GM12878 (cell line): ENCODE results near the gene FGGY. TPM values are rescaled to one million over a fixed set of nuclear protein-coding genes. Genes with fewer than 3 reads are reported as not detected.

Experiments
- ATAC-seq: fragments of 200-7000 bp; cut with Tn5 transposase; 3 replicates; pipeline ENCODE4 v1.9.1; 2020; ENCODE audit warnings: mild to moderate bottlenecking, moderate library complexity
- BruUV-seq: library from RNA; stranded (reverse); fragments of 400-500 nt; replicated peaks from 2 replicates; lab custom pipeline; 2021; lab: Mats Ljungman, UMichigan
- CTCF ChIA-PET: fragments of 300-600 bp; sonication (Branson Sonifier 250); formaldehyde crosslinking; extraction: SDS; loops from one replicate; lab custom pipeline; 2021; ENCODE audit warnings: inconsistent platforms; lab: Yijun Ruan, JAX
- POLR2A ChIA-PET: fragments of 350-600 bp; formaldehyde crosslinking; extraction: SDS; loops from one replicate; lab custom pipeline; 2021; ENCODE audit warnings: inconsistent platforms; lab: Charles Lee
- RAD21 ChIA-PET: fragments of 300-600 bp; sonication (Branson Sonifier 250); formaldehyde crosslinking; loops from one replicate; lab custom pipeline; 2023; ENCODE audit warnings: antibody characterized with exemption; ENCODE audit not compliant: unreplicated experiment; lab: Charles Lee
- SMC1A ChIA-PET: fragments of 300-600 bp; sonication (Branson Sonifier 250); formaldehyde crosslinking; loops from one replicate; lab custom pipeline; 2023; ENCODE audit not compliant: unreplicated experiment, uncharacterized antibody; lab: Charles Lee
- DNase-seq: peaks from one replicate; pipeline ENCODE4 v3.0.0-alpha.2; 2011; ENCODE audit warnings: low read depth, low spot score
- FAIRE-seq: peaks from 3 replicates; lab custom pipeline; 2011; peaks lifted over from hg19 to GRCh38; lab: Jason Lieb, UNC
- H2AFZ ChIP-seq: 2 replicates; pipeline ENCODE4 v1.6.0; 2011; ENCODE audit warnings: low read depth, low read length, control low read depth; ENCODE audit not compliant: control insufficient read depth
- H3K27ac ChIP-seq: 2 replicates; pipeline ENCODE4 v1.5.1; 2011; ENCODE audit warnings: control low read depth; ENCODE audit not compliant: control insufficient read depth, insufficient read depth
- H3K27me3 ChIP-seq, 2 experiments: replicated peaks in 1 of 2; 2 replicates each; pipeline versions ENCODE4 v1.6.0 to v1.6.1; 2011; ENCODE audit warnings: low read length in 1 of 2; ENCODE audit not compliant: control insufficient read depth in 2 of 2, insufficient read depth in 2 of 2
- H3K36me3 ChIP-seq, 2 experiments: 2 replicates each; pipeline ENCODE4 v1.5.1; 2011; ENCODE audit warnings: low read length in 1 of 2; ENCODE audit not compliant: control insufficient read depth in 2 of 2, insufficient read depth in 2 of 2
- H3K4me1 ChIP-seq: 2 replicates; pipeline ENCODE4 v1.6.1; 2011; ENCODE audit warnings: mild to moderate bottlenecking, low read length, moderate library complexity, mixed read lengths; ENCODE audit not compliant: control insufficient read depth, insufficient read depth
- H3K4me2 ChIP-seq: 2 replicates; pipeline ENCODE4 v1.6.0; 2011; ENCODE audit warnings: control low read depth; ENCODE audit not compliant: control insufficient read depth, insufficient read depth
- H3K4me3 ChIP-seq: fragments of 200-600 bp; sonication (generic); 2 replicates; pipeline ENCODE4 v1.5.1; 2016
- H3K79me2 ChIP-seq: 2 replicates; pipeline ENCODE4 v1.6.0; 2011; ENCODE audit warnings: low read length; ENCODE audit not compliant: control insufficient read depth, insufficient read depth
- H3K9ac ChIP-seq: 2 replicates; pipeline ENCODE4 v1.8.0; 2011; ENCODE audit warnings: low read length, control low read depth, mixed read lengths; ENCODE audit not compliant: control insufficient read depth, insufficient read depth
- H3K9me3 ChIP-seq: replicated peaks from 3 replicates; pipeline ENCODE4 v1.5.1; 2011; ENCODE audit warnings: mild to moderate bottlenecking, low read length; ENCODE audit not compliant: control insufficient read depth, insufficient read depth
- H4K20me1 ChIP-seq: 2 replicates; pipeline ENCODE4 v1.6.0; 2011; ENCODE audit not compliant: control insufficient read depth, insufficient read depth
- ATF2 ChIP-seq: IDR thresholded peaks from 2 replicates; pipeline ENCODE4 v1.6.1; 2012; ENCODE audit warnings: low read length, inconsistent platforms
- CBFB ChIP-seq: IDR thresholded peaks from 2 replicates; pipeline ENCODE4 v1.6.1; 2016; ENCODE audit warnings: antibody characterized with exemption, low read depth
- CUX1 ChIP-seq: IDR thresholded peaks from 2 replicates; pipeline ENCODE4 v1.6.1; 2012; ENCODE audit warnings: improper control_type of control experiment, low read depth, low read length; ENCODE audit not compliant: insufficient replicate concordance
- EGR1 ChIP-seq, 2 experiments: IDR thresholded peaks; 1 replicate in 1 of 2; 2 replicates in 1 of 2; pipeline ENCODE4 v1.6.1; 2011 to 2012; ENCODE audit warnings: low read depth in 2 of 2, low read length in 2 of 2, borderline replicate concordance in 1 of 2, mild to moderate bottlenecking in 1 of 2, moderate library complexity in 1 of 2
- JUNB ChIP-seq: IDR thresholded peaks from 2 replicates; pipeline ENCODE4 v1.6.1; 2016; ENCODE audit warnings: antibody characterized with exemption, mild to moderate bottlenecking
- NBN ChIP-seq: fragments of 450-650 bp; IDR thresholded peaks from 2 replicates; pipeline ENCODE4 v1.6.1; 2016
- SREBF1 ChIP-seq: IDR thresholded peaks from 2 replicates; pipeline ENCODE4 v1.6.1; 2012; ENCODE audit warnings: mild to moderate bottlenecking, low read length
- SUZ12 ChIP-seq: fragments of 200-600 bp; sonication (generic); IDR thresholded peaks from one replicate; pipeline ENCODE4 v1.6.1; 2018; ENCODE audit warnings: antibody characterized with exemption, mild to moderate bottlenecking; ENCODE audit not compliant: unreplicated experiment
- TCF12 ChIP-seq: IDR thresholded peaks from 2 replicates; pipeline ENCODE4 v1.6.1; 2011; ENCODE audit warnings: low read depth, mild to moderate bottlenecking, low read length
- TCF7 ChIP-seq: IDR thresholded peaks from 2 replicates; pipeline ENCODE4 v1.6.1; 2014; ENCODE audit warnings: antibody characterized with exemption, borderline replicate concordance
- ZNF687 ChIP-seq: fragments of 450-650 bp; IDR thresholded peaks from 2 replicates; pipeline ENCODE4 v1.6.1; 2017; ENCODE audit warnings: mild to moderate bottlenecking, moderate library complexity
- WGBS: methylation state at CpG from one replicate; pipeline ENCODE4 v1.1.6; 2016; ENCODE audit warnings: low lambda C conversion rate; ENCODE audit not compliant: insufficient replicate concordance, insufficient coverage; ENCODE audit errors: missing lambda C conversion rate; 5-methylcytosine and 5-hydroxymethylcytosine counted together
- in situ Hi-C: fragments of 300-500 bp; cut with MboI; formaldehyde crosslinking; loops from 9 replicates; pipeline ENCODE4 v1.14.3; 2018; ENCODE audit warnings: mixed read lengths
- intact Hi-C: fragments of 100-400 bp; cut with micrococcal nuclease; formaldehyde crosslinking; loops from one replicate; pipeline ENCODE4 v1.14.2; 2022; ENCODE audit not compliant: unreplicated experiment
- polyA plus RNA-seq, 11 experiments: library from polyadenylated mRNA; depleted of rRNA in 4 of 11; unstranded in 6 of 11; stranded (reverse) in 5 of 11; fragments of >200 nt; fragmentation: Nextera tagmentation in 4 of 11; fragmentation: Illumina TruSeq in 1 of 11; extraction: Ambion mirVana in 4 of 11; extraction: Trizol in 1 of 11; gene quantifications; 1 replicate in 1 of 11; 2 replicates in 10 of 11; pipeline versions ENCODE4 v1.2.1 to v1.2.3, GENCODE V29; 2011 to 2016; ENCODE audit warnings: inconsistent platforms in 2 of 11, missing spikeins in 2 of 11, low read depth in 1 of 11
- total RNA-seq, 4 experiments: library from RNA; depleted of rRNA in 3 of 4; stranded (reverse); fragments of >200 nt in 3 of 4; fragmentation: Illumina TruSeq in 1 of 4; extraction: Trizol in 1 of 4; gene quantifications; 2 replicates each; pipeline versions ENCODE4 v1.2.1 to v1.2.3, GENCODE V29; 2013 to 2021

FGGY gene
- total and polyA plus RNA-seq, 10 of the 15 experiments (the other 5 are each of a cell fraction or from before 2014, with no cell fraction given) = 6.2 to 11.9 (median 7.5) TPM

- ChIA-PET CTCF (interaction anchor here (0.6 to 2.5 kb wide), 3 partner anchors 136 to 1018 kb away, joined by 3 to 10 read pairs (median 4); partner anchors contain the start of gene FGGY), SMC1A (interaction anchor here (0.5 to 4.4 kb wide), 15 partner anchors 8 to 266 kb away, joined by 3 to 31 read pairs (median 4); no protein-coding TSS in a partner anchor), POLR2A (interaction anchor here (0.8 to 1.7 kb wide), 3 partner anchors 77 to 468 kb away, joined by 3 to 6 read pairs (median 4); no protein-coding TSS in a partner anchor), RAD21 (interaction anchor here (0.5 to 2.6 kb wide), 10 partner anchors 8 to 420 kb away, joined by 3 to 20 read pairs (median 4); no protein-coding TSS in a partner anchor)
- peak overlapping the region; percentile 53; the same call in 1 of the 2 replicates for H3K27ac ChIP-seq
- 15% methylated on average over 6 of the region's 6 CpGs for WGBS
- no peak overlapping the region for H3K4me3 ChIP-seq
- no peaks in the 10 kb centered on the region for H3K36me3 ChIP-seq
- no peaks in the 10 kb centered on the region for H3K79me2 ChIP-seq
- no peaks in the 10 kb centered on the region for H3K27me3 ChIP-seq
- BruUV-seq = no TSS peak
- no peak overlapping the region for H3K9ac ChIP-seq
- intact Hi-C loops (loop anchor here (5.0 to 10.0 kb wide), 2 partner anchors 265 to 688 kb away; no protein-coding TSS in a partner anchor), in situ Hi-C loops (no loop called here)
- peaks cover 16% of the 10 kb centered on the region for H3K4me1 ChIP-seq
- FAIRE-seq (peak; percentile 81), DNase-seq (peak; percentile 69), ATAC-seq (peak; percentile 96)
- no peaks in the 10 kb centered on the region for H4K20me1 ChIP-seq
- H3K9me3 ChIP-seq = no peaks in the 10 kb centered on the region
- H3K4me2 ChIP-seq = peak overlapping the region; percentile 47
- no peak overlapping the region for H2AFZ ChIP-seq
- peak; percentile 92 for TF ChIP-seq NBN
- TF ChIP-seq SUZ12 = no peak
- peak; percentile 35; the same call in 1 of the 2 replicates for TF ChIP-seq ATF2
- no peak for TF ChIP-seq EGR1 (IDR thresholded peaks at IDR 0.05; ENCODE audit: borderline replicate concordance in 1 of 2, low read depth in 2 of 2, low read length in 2 of 2)
- no peak for TF ChIP-seq TCF7
- no peak for TF ChIP-seq SREBF1
- TF ChIP-seq ZNF687 = no peak
- TF ChIP-seq CBFB = no peak
- TF ChIP-seq TCF12 = no peak
- TF ChIP-seq CUX1 = peak; percentile 15
- peak; percentile 82 for TF ChIP-seq JUNB
Measured at GRCh38 chr1:59432531-59433439, 135.9 kb downstream of the FGGY start.
